NK-92 treated with Interleukin-12 subunit alpha and Interleukin-12 subunit beta, amount 100 ng/mL, for 24 hours (cell line): Measurements from ENCODE around the gene KCNK1.

Experiments
- DNase-seq: peaks from one replicate; lab custom pipeline; 2025; lab: John Stamatoyannopoulos, UW

Gene KCNK1

DNA sequence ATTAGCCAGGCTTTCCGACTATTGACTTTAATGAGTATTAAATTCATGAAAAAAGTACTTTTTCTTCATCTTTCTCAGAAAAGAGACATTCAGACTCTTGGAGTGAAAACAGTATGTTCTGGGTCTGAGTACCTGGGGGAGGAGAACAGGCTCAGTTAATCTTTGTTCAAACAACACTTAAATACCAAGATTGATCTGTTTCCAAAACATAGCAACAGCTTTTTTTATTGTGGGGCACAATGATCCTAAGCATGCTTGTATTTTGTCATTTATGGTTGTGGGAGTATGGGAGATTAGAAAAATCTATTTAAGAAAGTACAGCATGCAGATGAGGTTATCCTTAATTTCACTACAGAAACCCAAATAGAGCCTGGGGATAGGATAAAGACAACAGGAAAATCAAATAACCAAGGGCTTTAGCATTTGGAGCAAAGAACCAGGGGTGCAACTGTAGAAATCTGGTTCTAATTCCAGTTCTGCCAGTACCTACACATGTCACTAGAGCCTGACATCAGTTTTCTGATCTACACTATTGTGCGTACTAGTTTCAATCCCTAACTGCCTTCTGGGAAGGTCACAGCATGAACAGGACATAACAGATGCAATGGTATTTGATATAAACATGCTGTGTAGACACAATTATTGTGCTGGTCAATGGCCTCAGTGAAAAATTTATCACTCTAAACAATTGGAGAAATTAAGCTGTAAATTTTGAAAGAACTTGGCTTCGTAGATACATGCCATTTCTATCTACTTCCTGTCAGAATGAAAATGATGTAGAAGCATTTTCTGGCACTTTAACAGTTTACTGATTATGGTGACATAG, 91.2 kb downstream of the KCNK1 start:
- no peak for DNase-seq

DNA sequence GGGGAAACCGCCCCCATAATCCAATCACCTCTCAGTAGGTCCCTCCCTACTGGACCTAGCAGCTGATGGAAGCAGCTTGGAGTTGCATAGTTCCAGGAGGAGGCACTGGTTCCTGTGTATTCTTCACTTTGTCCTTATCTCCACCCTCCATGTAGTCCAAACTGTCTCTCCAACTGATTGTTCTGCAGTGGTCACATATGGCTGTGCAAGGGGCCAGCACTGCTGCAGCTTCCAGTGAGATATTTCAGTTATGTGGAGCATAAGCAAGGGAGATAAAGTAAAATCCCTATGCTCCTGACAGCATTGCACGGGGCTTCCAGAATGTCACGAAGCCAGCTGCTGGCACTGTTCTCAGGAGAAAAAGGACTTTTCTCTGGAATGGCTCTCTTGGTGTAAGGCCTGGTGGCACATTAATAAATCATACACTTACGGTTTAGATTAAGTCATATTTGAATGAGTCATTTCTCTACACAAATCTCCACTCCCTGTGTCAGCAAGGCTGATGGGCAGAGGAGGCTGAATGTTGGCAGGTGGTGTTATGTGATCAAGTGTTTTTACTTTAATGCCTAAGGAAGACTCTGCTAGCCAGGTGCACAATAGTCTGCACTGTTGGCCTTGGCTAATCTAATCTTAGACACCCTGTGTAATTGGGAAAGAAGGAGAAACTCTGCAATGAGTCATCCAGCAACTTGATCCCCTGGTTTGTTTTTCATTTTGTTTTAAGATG, 93.4 kb downstream of the KCNK1 start:
- DNase-seq = no peak

DNA sequence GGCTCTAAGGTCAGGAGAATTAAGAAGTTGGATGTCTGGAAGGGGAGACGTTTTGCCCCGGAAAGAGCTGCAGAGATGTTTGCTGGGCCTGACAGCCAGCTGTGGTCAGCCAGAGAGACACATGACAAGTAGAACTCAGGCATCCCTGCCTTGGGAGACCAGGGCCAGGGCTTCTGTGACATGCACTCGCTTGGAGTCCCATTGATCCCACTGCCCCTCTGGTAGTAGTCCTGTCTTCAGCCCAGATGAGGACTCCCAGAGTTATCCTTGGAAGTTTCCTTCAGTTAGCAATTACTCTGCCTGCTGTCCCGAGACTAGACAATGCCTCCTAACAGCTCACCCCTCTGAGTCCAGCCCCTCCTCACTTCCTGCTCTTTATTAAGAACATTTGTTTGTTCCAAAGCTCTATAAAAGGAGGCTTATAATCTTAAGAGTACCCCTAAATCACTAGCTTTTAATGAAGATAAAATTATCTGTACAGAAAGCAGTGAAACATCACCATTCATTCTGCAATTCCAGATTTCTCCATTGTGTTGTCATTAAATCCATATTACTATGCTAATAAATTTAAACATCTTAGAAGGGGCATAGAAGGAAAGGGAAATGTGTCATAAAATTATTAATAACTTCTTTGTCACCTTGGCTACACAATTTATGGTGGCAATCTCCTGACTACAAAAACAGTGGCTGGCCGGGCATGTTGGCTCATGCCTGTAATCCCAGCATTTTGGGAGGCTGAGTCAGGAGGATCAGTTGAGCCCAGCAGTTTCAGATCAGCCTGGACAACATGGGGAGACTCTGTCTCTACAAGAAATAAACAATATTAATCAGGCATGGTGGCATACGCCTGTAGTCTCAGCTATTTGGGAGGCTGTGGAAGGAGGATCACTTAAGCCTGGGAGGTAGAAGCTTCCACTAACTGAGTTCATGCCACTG, 94.2 kb downstream of the KCNK1 start:
- no peak for DNase-seq

DNA sequence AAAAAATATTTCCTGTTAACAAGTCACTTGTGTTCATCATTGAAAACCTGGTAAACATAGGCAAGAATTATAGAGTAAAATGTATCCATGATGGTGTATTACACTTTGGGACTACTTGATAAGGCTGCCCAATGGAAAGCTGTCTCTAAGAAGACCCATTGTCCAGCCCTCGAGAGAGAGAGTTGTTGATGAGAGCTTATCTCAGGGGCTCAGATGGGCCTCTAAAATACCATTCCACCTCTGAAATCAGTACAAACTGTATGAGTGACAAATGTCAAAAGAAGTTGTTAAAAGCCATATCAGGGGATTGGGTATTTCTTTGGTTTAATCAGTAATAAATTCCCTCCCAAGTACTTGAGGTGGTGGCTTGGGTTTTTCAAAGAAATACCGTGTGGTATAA, 96.1 kb downstream of the KCNK1 start:
- no peak for DNase-seq

DNA sequence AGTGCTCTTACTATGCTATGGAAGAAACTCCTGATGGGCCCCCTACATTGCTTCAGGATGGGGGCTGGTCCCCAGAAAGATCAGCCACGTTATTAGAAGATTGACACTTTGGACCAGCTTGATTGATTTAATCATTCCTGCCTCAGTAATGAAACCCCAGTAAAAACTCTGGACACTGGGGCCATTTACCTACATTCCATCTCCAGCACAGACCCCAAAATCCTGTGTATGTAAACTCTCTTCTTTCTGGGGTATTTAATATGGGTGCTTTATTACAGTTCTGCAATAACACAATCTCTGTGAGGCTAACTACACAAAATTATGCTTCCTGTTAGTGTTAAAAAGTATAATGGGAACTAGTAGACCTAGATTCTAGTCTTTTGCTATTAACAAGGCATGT, 96.6 kb downstream of the KCNK1 start:
- no peak for DNase-seq

DNA sequence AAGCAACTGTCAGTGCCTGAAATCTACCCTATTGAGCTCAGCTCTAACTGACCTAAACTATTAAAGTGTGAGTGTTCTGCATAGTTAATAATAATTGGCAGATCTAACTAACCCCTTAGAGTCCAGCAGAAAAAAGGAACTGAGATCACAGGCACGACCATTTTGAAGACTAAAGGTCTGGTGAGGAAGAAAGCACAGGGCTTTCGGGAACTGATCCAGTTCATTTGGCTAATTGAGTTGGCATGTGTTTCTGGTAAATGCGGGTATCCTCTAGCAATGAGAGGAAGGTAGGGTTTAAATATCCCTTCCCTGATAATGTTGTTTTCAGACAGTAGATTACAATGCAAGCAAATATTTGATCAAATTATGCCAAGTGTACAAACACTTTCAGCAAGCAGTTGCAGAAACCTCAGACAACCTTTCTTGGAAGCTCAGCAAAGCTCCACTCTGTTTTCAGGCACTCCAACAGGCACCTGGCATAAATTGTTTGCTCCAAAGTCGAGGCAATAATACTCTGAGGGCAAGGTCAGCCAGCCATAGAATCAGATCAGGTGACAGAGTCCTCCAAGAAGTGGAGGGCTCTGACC, 100.8 kb downstream of the KCNK1 start:
- DNase-seq = no peak

DNA sequence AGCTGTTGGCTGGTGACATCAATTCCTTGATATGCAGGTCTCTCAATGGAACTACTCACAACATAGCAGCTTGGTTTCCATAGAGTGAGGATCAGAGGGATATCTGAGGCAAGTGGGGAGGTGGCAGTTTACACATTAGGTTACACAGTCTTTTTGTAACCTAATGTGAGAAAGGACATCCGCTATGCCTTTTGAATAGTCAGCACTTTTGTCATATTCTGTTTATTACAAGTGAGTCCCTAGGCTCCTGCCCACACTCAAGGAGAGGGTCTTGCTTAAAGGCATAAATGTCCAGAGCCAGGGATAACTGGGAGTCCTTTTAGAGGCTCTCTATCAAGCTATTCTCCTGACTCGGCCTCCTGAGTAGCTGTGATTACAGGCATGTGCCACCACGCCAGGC, 104.2 kb downstream of the KCNK1 start:
- no peak for DNase-seq

DNA sequence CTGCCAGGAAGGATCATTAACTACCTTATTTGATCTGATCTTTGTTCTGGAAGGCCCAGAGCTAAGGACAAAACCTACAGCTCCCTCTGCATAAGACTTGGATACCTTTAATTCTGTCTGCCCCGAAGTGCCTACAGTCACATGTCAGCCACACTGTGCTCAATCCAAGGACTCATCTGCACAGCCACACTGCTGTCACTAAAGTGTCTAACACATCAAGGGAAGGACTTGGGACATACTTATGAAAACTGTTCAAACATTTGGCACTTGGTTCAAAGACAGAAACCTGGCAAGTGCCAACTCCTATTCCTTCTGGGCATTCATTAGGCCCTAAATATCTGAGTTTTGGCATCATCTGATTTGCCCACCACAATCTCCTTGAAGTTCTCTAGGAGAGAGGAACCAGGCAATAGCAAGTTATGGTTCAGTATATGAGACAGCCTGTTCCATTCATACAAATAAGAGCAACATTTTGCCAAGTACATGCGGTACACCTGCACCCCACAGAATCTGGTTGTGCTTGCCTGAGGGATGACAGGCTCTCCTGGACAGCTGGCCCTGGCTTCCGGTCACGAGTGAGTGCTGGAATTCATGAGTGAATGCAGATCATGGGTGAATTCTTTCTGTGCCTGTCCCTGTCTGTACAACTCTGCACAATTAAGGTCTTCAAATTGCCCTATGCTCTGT, 105.9 kb downstream of the KCNK1 start:
- no peak for DNase-seq

DNA sequence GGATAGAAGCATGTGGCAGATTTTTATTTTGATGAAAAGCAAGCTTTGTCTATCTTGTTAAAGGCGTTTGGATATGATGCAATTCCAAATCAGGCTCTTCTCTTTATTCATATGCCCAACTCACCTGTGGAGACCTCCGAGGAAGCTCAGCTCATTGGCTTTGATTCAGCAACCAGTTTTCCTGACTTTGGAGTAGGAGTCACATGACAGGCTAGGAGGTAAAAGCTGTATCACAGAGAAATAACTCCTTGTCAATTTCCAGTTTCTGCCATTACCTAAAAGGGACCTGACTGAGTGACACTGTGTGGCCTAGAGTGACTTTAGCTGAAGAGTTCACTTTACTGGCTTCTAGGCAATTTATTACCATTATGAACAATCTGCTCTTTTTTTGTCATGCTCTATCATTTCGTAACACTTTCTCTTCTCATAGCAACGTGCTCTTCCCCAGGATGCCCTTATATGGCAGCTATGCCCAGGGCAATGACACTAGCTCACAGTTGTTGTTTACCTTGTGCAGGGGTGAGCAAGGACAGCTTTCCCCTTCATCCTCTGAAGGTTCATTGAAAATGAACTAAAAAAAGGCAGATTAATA, 107.2 kb downstream of the KCNK1 start:
- no peak for DNase-seq
